ENCODE data around the gene DCXR. TPM values are rescaled to one million over a fixed set of nuclear protein-coding genes. Genes with fewer than 3 reads are reported as not detected.

Gene DCXR
- total and polyA plus RNA-seq, 5 donors from 2014 or later: 96.9 to 150 (median 129) TPM

GRCh38 chr17:81993729-81994592 is 43.5 kb downstream of the DCXR start:
- Histone ChIP-seq H3K27ac (ENCODE audit: insufficient read depth, low read length, poor library complexity, severe bottlenecking) (no peak overlapping the region), H3K4me1 (ENCODE audit: control insufficient read depth, insufficient read depth, low read length, poor library complexity, severe bottlenecking) (no peaks in the 10 kb centered on the region), H3K9me3 (ENCODE audit: control insufficient read depth in 2 of 2, low read length in 2 of 2) (no peaks in the 10 kb centered on the region), H3K27me3 (ENCODE audit: control insufficient read depth, insufficient read depth, low read length) (no peaks in the 10 kb centered on the region), H3K4me3 (ENCODE audit: low read depth, low read length) (no peak overlapping the region), H3K36me3 (ENCODE audit: control insufficient read depth, insufficient read depth, low read length) (no peaks in the 10 kb centered on the region)
- Mint-ChIP-seq H3K27me3 (no peaks in the 10 kb centered on the region), H3K9me3 (peaks cover 0 to 1% (median 0%) of the 10 kb centered on the region in 7 donors), H3K27ac (peak overlapping the region in 1 of 3 donors; percentile 14), H3K36me3 (no peaks in the 10 kb centered on the region), H3K4me3 (no peak overlapping the region), H3K4me1 (peaks cover 0 to 6% (median 2%) of the 10 kb centered on the region in 4 donors)
- ATAC-seq (ENCODE audit: low read depth in 2 of 2) (no peak), DNase-seq (no peak)

GRCh38 chr17:81992306-81993102 is 45.0 kb downstream of the DCXR start:
- H3K9me3 ChIP-seq (ENCODE audit: control insufficient read depth in 2 of 2, low read length in 2 of 2): no peaks in the 10 kb centered on the region
- H3K27me3 ChIP-seq (ENCODE audit: control insufficient read depth, insufficient read depth, low read length): no peaks in the 10 kb centered on the region
- DNase-seq (no peak), ATAC-seq (ENCODE audit: low read depth in 2 of 2) (no peak)
- peaks cover 0 to 1% (median 0%) of the 10 kb centered on the region in 7 donors for H3K9me3 Mint-ChIP-seq
- no peaks in the 10 kb centered on the region for H3K36me3 ChIP-seq (ENCODE audit: control insufficient read depth, insufficient read depth, low read length)
- peak overlapping the region in 1 of 4 donors; percentile 10 for H3K4me3 Mint-ChIP-seq
- no peak overlapping the region for H3K4me3 ChIP-seq (ENCODE audit: low read depth, low read length)
- H3K4me1 ChIP-seq (ENCODE audit: control insufficient read depth, insufficient read depth, low read length, poor library complexity, severe bottlenecking): no peaks in the 10 kb centered on the region
- H3K27ac ChIP-seq (ENCODE audit: insufficient read depth, low read length, poor library complexity, severe bottlenecking): no peak overlapping the region
- no peaks in the 10 kb centered on the region for H3K36me3 Mint-ChIP-seq
- no peak overlapping the region for H3K27ac Mint-ChIP-seq
- no peaks in the 10 kb centered on the region for H3K27me3 Mint-ChIP-seq
- H3K4me1 Mint-ChIP-seq: peaks cover 0 to 6% (median 2%) of the 10 kb centered on the region in 4 donors

DNA sequence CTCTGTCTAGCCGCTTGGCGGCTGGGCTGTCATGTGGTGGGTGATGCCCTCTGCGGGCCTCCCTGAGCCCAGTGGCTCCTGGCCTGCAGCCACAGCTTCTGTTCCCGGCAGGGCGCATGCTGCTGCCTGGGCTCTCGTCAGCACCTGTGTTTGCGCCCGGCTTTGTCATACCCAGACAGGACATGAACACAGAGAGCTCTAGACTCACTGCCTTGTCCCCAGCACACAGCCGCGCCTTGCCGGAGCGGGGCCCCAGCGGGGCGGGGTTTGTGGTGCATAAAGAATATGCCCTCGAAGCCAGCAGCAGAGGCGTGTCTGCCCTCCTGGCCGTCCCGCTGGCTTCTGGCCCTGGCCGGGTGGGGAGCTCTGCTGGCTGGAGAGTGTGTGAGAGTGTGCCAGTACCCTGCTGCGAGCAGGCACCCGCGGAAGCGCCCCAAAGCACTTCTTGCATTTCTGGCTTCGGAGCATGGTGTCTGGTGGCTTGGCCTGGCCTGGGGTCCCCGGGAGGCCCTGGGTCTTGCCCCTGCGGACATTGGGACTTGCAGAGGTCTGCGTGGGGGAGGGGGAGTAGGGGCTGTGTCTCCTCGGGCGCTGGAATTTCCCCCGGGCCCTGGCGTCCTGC is 45.7 kb downstream of the DCXR start:
- Mint-ChIP-seq H3K9me3 (peaks cover 0 to 1% (median 0%) of the 10 kb centered on the region in 7 donors), H3K4me3 (no peak overlapping the region), H3K4me1 (peaks cover 0 to 9% (median 2%) of the 10 kb centered on the region in 4 donors), H3K36me3 (no peaks in the 10 kb centered on the region), H3K27ac (no peak overlapping the region), H3K27me3 (no peaks in the 10 kb centered on the region)
- H3K9me3 ChIP-seq (ENCODE audit: control insufficient read depth in 2 of 2, low read length in 2 of 2): no peaks in the 10 kb centered on the region
- DNase-seq (no peak), ATAC-seq (ENCODE audit: low read depth in 2 of 2) (no peak)
- H3K4me1 ChIP-seq (ENCODE audit: control insufficient read depth, insufficient read depth, low read length, poor library complexity, severe bottlenecking): no peaks in the 10 kb centered on the region
- H3K4me3 ChIP-seq (ENCODE audit: low read depth, low read length): no peak overlapping the region
- H3K27ac ChIP-seq (ENCODE audit: insufficient read depth, low read length, poor library complexity, severe bottlenecking): no peak overlapping the region
- no peaks in the 10 kb centered on the region for H3K36me3 ChIP-seq (ENCODE audit: control insufficient read depth, insufficient read depth, low read length)
- no peaks in the 10 kb centered on the region for H3K27me3 ChIP-seq (ENCODE audit: control insufficient read depth, insufficient read depth, low read length)

- Mint-ChIP-seq H3K4me1 (peaks cover 0 to 9% (median 2%) of the 10 kb centered on the region in 4 donors), H3K27ac (no peak overlapping the region), H3K9me3 (peaks cover 0 to 1% (median 0%) of the 10 kb centered on the region in 7 donors), H3K36me3 (no peaks in the 10 kb centered on the region), H3K27me3 (no peaks in the 10 kb centered on the region), H3K4me3 (no peak overlapping the region)
- Histone ChIP-seq H3K27me3 (ENCODE audit: control insufficient read depth, insufficient read depth, low read length) (no peaks in the 10 kb centered on the region), H3K27ac (ENCODE audit: insufficient read depth, low read length, poor library complexity, severe bottlenecking) (no peak overlapping the region), H3K4me1 (ENCODE audit: control insufficient read depth, insufficient read depth, low read length, poor library complexity, severe bottlenecking) (no peaks in the 10 kb centered on the region), H3K36me3 (ENCODE audit: control insufficient read depth, insufficient read depth, low read length) (no peaks in the 10 kb centered on the region), H3K9me3 (ENCODE audit: control insufficient read depth in 2 of 2, low read length in 2 of 2) (no peaks in the 10 kb centered on the region), H3K4me3 (ENCODE audit: low read depth, low read length) (no peak overlapping the region)
- DNase-seq: no peak
- ATAC-seq (ENCODE audit: low read depth in 2 of 2): peak in 1 of 2 donors; percentile 9
Observed at GRCh38 chr17:81990836-81991683, 46.4 kb downstream of the DCXR start.

DNA sequence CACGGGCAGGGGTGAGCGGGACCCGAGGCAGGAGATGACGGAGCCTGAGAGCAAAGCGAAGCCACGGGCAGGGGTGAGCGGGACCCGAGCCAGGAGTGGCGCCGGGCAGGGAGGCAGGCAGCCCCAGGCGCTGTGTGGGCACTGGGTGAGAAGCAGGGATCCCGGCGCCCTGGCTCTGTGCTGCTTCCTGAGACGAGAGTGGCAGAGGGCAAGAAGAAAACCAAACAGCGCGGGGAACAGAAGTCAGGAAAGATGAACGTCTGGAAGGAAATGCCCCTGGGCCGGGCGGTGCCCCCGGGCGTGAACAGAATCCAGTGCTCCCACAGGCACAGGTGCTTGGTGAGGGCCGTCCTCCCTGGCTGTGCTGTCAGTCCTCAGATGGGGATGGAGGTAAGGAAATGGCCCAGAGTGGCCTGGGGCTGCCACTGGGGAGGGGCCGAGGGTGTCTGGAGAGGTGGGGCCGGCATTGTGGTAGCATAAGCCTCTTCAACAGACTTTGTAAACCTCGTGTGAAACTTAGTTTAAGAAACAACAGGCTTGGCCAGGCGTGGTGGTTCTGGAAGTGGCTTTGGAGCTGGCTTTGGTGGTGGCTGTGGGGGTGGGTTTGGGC is 50.2 kb downstream of the DCXR start:
- H3K4me1 ChIP-seq (ENCODE audit: control insufficient read depth, insufficient read depth, low read length, poor library complexity, severe bottlenecking): no peaks in the 10 kb centered on the region
- ATAC-seq (ENCODE audit: low read depth in 2 of 2) (no peak), DNase-seq (no peak)
- peaks cover 9% of the 10 kb centered on the region for H3K36me3 ChIP-seq (ENCODE audit: control insufficient read depth, insufficient read depth, low read length)
- no peaks in the 10 kb centered on the region for H3K9me3 ChIP-seq (ENCODE audit: control insufficient read depth in 2 of 2, low read length in 2 of 2)
- no peak overlapping the region for H3K27ac ChIP-seq (ENCODE audit: insufficient read depth, low read length, poor library complexity, severe bottlenecking)
- no peaks in the 10 kb centered on the region for H3K9me3 Mint-ChIP-seq
- no peaks in the 10 kb centered on the region for H3K27me3 ChIP-seq (ENCODE audit: control insufficient read depth, insufficient read depth, low read length)
- peaks cover 4 to 21% (median 9%) of the 10 kb centered on the region in 4 donors for H3K4me1 Mint-ChIP-seq
- no peak overlapping the region for H3K27ac Mint-ChIP-seq
- H3K4me3 ChIP-seq (ENCODE audit: low read depth, low read length): no peak overlapping the region
- no peaks in the 10 kb centered on the region for H3K27me3 Mint-ChIP-seq
- H3K4me3 Mint-ChIP-seq: no peak overlapping the region
- peaks cover 10% of the 10 kb centered on the region for H3K36me3 Mint-ChIP-seq

DNA sequence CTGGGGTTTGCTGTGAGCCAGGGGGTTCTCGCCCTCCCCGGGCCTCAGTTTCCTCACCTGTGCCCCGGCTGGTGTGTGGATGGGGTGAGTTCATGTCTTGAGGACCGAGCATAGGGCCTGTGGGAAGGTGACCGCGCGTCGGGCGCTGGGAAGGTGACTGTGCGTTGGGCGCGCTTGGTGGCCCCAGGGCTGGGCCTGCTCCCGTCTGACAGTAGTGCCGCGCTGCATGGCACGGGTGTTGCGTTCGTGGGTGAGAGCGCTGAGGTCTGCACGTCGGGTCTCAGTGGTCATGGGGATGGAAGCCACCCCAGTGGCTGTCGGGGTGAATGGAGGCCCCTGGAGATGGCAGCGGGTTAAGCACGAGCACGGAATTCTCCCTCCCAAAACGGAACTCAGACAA is 50.9 kb downstream of the DCXR start:
- H3K27me3 Mint-ChIP-seq: no peaks in the 10 kb centered on the region

More for the DNA sequence above, 50.9 kb downstream of the DCXR start:
- H3K4me1 ChIP-seq (ENCODE audit: control insufficient read depth, insufficient read depth, low read length, poor library complexity, severe bottlenecking): no peaks in the 10 kb centered on the region
- Mint-ChIP-seq H3K4me3 (no peak overlapping the region), H3K27ac (peak overlapping the region in 1 of 3 donors; percentile 75), H3K9me3 (no peaks in the 10 kb centered on the region), H3K36me3 (peaks cover 11% of the 10 kb centered on the region), H3K4me1 (peaks cover 4 to 23% (median 9%) of the 10 kb centered on the region in 4 donors)
- no peaks in the 10 kb centered on the region for H3K27me3 ChIP-seq (ENCODE audit: control insufficient read depth, insufficient read depth, low read length)
- no peaks in the 10 kb centered on the region for H3K9me3 ChIP-seq (ENCODE audit: control insufficient read depth in 2 of 2, low read length in 2 of 2)
- H3K4me3 ChIP-seq (ENCODE audit: low read depth, low read length): no peak overlapping the region
- DNase-seq (no peak), ATAC-seq (ENCODE audit: low read depth in 2 of 2) (no peak)
- H3K27ac ChIP-seq (ENCODE audit: insufficient read depth, low read length, poor library complexity, severe bottlenecking): no peak overlapping the region
- peaks cover 9% of the 10 kb centered on the region for H3K36me3 ChIP-seq (ENCODE audit: control insufficient read depth, insufficient read depth, low read length)

All from CD4-positive, CD25-positive, alpha-beta regulatory T cell (primary cell).